Astrocyte (in vitro differentiated cells and primary cell): ENCODE results near the gene ABCA4.

ENCODE experiments used
- EZH2 ChIP-seq: IDR thresholded peaks from 2 replicates; pipeline ENCODE4 v1.6.1; 2012; ENCODE audit warnings: mild to moderate bottlenecking, low read length, inconsistent platforms; ENCODE audit not compliant: insufficient read depth
- TF ChIP-seq, protein P1 (sequence below): IDR thresholded peaks from 2 replicates; pipeline ENCODE4 v1.5.1; 2011; ENCODE audit warnings: low read depth, mild to moderate bottlenecking, inconsistent platforms, low read length, moderate library complexity; ENCODE audit not compliant: insufficient read depth

DNA sequence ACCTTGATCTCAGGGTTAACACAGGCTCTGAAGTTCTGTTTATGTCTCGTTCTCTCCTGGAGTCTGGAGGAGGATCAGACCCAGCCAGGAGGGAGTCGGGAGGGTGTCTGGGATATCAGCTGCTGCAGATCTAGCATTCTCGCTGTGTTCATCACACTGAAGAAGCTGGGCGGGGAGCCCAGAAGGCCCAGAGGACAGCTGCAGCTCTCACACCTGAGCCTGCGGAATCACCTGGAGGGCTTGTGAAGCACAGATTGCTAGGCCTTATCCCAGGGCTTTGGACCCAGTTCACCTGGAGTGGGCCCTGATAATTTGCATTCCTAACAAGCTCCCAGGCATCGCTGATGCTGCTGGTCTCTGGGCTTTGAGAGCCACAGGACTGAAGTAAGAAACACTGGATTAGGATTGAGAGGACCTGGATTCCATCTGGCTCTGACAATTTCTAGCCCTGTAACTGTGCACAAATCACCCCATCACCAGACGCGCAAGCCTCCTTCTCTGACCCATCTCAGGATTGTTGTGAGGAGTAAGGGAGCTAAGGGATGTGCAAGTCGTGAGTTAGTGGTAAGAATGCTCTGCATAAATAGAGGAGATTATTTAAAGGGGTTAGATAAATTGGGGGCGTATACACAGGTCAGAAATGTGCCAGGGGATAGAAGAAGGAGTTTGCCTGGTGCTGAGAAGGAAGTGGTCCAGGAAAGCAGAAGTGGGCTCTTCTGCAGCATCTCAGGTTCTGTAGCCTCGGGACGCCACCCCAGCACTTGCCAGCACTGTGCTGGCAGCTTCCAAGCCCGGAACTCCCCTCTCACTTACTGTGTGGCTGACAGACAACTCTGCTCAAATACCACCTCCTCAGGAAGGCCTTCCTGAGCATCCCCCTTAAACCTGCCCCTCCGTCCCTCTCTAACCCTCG, 19.1 kb downstream of the ABCA4 start:
- TF ChIP-seq, protein P1, sequence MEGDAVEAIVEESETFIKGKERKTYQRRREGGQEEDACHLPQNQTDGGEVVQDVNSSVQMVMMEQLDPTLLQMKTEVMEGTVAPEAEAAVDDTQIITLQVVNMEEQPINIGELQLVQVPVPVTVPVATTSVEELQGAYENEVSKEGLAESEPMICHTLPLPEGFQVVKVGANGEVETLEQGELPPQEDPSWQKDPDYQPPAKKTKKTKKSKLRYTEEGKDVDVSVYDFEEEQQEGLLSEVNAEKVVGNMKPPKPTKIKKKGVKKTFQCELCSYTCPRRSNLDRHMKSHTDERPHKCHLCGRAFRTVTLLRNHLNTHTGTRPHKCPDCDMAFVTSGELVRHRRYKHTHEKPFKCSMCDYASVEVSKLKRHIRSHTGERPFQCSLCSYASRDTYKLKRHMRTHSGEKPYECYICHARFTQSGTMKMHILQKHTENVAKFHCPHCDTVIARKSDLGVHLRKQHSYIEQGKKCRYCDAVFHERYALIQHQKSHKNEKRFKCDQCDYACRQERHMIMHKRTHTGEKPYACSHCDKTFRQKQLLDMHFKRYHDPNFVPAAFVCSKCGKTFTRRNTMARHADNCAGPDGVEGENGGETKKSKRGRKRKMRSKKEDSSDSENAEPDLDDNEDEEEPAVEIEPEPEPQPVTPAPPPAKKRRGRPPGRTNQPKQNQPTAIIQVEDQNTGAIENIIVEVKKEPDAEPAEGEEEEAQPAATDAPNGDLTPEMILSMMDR: no peak
- no peak for TF ChIP-seq EZH2
